ELR (cell line): Measurements from ENCODE around the gene IL17RE.

ENCODE experiments used
- DNase-seq: peaks from one replicate; pipeline ENCODE4 v3.0.0-alpha.2; 2015; ENCODE audit warnings: low read depth

IL17RE gene

DNA sequence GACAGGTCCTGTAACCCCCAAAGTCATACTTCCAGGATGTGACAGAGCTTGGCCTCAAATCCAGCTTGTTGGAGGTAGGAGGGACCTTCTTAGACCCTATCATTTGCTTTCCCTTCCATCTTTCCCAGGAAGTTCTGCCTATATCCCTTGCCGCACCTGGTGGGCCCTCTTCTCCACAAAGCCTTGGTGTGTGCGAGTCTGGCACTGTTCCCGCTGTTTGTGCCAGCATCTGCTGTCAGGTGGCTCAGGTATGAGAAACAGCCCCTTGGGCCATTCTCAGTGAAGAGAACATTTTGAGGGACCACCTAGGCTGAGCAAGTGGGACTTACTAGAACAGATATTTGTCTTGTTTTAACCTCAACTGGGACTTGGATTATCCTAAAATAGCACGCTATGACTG, 1.3 kb downstream of the IL17RE start:
- no peak for DNase-seq

DNA sequence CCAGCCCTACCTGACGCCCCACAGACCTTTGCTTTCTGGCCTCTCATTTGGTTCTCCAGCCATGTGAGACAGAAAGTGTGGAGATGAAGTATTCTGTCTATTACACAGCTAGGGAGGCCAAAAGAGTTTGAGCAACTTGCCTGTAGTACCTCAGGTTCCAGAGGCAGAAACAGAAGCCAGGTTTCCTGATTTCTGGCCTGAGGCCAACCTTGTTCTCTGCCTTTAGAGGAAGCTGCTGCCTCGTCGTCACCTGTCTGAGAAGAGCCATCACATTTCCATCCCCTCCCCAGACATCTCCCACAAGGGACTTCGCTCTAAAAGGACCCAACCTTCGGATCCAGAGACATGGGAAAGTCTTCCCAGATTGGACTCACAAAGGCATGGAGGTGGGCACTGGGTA, 3.8 kb downstream of the IL17RE start:
- DNase-seq, result no peak

DNA sequence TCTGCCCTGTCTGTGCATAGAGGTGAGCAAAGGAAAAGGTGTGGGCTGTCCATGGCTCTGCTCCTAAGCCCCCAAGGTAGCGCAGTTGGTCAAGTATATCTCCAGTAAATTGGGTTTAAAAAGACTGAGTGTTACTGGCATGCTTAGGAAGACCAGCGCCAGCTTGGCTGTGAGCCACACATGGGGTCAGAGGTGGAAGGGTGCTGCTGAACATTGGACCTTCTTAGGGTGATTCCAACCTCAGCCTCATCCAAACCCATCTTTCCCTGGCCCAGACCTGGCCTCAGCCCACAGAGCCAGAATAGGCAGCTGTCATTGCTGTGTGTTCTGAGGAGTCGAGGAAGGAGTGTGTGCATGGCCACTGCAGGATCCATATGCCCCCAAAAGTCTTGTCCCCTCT, 5.6 kb downstream of the IL17RE start:
- no peak for DNase-seq

DNA sequence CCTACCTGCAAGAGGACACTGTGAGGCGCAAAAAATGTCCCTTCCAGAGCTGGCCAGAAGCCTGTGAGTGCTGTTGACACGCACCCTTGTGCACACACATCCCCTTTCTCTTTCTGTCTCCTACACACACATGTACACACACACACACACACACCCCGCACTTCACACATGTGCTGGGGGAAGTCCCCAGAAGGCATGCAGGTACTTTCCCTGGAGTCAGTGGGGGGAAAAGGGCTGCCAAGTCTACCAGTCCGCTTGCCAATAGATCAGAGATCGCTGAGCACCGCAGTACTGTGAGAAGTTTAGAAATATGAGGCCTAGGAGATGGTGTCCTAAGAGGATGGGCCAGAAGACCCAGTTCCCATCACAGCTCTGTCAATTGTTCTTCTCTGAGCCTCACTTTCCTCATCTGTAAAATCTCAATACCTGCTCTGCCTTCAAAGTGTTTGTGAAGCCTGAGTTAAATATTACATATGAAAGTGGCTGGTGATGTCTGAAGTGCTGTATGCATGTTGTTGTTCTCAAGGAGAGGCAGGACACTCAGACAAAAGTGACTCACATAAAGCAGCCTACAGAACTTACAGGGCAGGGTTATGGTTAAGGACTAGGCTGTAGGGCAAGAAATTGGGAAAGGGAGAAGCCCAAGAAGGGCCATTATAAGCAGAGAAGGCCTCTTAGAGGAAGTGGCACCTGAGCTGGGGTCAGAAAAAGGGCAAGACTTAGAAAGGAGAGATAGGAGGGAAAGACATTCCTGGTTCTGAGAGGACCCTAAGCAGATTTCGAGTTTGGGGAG, 6.8 kb downstream of the IL17RE start:
- DNase-seq, result no peak

DNA sequence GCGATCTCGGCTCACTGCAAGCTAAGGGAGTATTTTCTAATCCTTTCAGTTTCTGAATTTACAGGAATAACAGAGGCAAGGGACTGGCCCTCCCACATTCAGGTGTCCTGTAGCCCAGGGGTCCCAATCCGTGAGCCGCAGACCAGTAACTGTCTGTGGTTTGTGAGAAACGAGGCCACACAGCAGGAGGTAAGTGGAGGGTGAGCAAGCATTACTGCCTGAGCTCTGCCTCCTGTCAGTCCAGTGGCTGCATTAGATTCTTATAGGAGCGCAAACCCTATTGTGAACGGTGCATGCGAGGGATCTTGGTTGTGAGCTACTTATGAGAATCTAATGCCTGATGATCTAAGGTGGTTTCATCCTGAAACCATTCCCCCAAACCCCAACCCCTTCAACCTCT, 9.2 kb downstream of the IL17RE start:
- no peak for DNase-seq

DNA sequence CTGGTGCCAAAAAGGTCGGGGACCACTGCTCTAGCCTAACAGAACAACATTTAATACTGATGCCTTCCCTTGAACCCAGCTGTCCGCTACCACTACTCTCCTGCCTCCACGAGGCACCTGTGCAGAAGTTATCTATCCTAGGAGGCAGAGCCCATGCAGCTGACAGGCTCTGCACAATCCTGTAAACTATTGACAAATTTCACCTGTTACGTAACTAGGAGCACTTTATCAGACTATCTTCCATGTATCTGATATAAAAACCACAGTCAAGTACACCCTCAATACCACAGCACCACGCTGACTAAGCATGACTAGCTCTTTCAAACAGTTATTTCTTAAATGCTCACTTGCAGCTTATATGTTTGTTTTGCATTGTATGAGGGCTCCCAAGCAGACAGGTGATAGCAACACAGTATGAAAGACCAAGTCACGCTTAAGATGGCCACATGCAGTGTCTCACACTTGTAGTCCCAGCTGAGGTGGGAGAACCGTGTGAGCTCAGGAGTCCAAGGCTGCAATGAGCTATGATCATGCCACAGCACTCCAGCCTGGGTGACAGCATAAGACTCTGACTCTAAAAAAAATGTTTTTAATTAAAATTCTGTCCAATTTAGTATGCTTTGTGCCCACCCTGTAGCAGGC, 9.8 kb downstream of the IL17RE start:
- DNase-seq, result peak; percentile 79

DNA sequence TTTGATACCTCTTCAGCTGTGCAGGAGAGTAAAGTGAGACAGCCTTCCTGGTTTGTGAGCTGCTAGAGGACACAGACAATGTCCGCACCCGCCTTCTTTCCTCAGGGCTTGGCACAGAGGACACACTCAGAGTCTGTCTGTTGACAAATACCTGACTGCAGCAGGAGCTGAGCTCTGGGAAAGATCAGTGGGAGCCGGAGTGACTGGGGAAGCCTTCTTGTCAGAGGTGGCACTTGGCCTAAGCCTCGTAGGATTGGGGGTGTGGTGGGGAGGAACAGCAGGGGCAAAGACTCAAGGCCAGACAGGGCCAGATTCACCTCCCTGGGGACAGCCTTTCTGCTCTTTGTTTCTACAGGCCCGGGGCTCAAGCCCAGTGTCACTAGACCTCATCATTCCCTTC, 11.0 kb downstream of the IL17RE start:
- DNase-seq, result no peak

DNA sequence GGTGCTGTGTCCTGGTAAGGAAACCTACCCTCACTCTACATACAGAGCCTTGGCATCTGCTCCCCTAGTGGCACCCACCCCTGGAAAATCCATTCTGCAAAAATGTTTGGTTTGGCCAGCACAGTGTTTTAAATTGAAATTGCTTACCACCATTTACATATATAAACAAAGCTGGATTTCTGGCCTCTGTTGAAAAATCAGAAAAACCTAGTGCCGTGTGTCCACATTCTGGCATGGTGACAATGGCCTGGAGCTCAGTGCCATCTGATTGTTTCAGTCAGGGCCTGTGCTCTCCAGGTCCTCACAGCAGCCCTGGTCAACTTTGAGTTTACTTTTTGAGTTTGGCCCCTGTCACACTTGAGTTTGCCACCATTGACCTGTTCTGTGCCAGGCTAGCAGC, 11.4 kb downstream of the IL17RE start:
- DNase-seq, result no peak

DNA sequence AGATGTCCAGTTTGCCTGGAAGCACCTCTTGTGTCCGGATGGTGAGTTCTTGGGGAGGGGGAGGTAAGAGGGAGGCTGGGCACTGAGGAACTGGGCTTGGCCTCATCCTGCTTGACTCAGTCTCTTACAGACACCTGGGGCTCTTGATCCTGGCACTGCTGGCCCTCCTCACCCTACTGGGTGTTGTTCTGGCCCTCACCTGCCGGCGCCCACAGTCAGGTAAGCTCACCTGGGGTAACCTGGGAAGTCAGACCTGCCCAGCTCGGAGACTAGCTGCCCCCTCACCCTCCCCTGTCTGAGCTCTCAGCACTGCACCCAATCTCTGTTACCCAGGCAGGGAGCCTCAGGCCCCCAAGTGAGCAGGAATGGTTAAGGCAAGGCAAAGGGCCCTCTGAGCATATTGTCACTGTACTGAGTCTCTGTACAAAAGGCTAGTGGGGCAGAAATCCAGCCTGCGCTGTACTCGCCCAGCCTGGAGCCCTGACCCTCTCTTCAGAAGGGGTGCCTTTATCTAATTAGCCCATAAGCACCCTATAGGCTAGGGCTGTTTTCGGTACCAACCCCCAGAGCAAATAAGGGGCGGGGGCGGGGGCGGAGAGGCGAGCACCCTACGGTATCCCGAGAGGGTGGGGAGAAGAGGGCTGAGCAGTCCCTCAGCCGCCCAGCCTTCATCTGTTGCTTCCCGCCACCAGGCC, 12.1 kb downstream of the IL17RE start:
- DNase-seq, result no peak

DNA sequence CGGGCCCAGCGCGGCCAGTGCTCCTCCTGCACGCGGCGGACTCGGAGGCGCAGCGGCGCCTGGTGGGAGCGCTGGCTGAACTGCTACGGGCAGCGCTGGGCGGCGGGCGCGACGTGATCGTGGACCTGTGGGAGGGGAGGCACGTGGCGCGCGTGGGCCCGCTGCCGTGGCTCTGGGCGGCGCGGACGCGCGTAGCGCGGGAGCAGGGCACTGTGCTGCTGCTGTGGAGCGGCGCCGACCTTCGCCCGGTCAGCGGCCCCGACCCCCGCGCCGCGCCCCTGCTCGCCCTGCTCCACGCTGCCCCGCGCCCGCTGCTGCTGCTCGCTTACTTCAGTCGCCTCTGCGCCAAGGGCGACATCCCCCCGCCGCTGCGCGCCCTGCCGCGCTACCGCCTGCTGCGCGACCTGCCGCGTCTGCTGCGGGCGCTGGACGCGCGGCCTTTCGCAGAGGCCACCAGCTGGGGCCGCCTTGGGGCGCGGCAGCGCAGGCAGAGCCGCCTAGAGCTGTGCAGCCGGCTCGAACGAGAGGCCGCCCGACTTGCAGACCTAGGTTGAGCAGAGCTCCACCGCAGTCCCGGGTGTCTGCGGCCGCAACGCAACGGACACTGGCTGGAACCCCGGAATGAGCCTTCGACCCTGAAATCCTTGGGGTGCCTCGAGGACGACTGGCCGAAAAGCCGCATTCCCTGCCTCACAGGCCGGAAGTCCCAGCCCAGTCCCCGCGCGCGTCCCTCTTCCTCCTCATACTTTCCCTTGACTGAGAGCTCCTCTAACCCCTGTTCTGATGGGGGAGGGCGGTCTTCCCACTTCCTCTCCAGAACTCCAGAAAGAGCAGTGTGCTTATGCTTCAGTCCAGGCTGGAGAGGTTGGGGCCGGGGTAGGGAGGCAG, 12.8 kb downstream of the IL17RE start:
- DNase-seq, result peak; percentile 71

DNA sequence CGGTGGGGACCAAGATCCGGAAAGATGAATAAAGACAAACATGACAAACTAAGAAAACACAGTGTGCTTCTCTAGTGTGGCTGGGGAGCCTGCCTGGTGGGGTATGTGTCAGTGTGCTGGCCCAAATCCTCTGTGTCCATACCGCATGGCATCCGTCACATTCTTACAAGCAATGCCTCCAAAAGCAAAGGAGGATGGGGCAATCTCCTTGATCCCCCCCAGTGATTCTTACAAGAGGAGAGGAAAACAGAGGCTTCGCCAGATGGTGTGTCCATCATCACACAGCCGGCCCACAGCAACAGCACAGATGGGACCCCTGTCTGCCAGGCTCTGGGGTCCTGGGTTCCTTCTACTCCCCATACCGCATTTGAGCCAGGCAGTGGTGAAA, 13.7 kb downstream of the IL17RE start:
- DNase-seq, result peak; percentile 56

DNA sequence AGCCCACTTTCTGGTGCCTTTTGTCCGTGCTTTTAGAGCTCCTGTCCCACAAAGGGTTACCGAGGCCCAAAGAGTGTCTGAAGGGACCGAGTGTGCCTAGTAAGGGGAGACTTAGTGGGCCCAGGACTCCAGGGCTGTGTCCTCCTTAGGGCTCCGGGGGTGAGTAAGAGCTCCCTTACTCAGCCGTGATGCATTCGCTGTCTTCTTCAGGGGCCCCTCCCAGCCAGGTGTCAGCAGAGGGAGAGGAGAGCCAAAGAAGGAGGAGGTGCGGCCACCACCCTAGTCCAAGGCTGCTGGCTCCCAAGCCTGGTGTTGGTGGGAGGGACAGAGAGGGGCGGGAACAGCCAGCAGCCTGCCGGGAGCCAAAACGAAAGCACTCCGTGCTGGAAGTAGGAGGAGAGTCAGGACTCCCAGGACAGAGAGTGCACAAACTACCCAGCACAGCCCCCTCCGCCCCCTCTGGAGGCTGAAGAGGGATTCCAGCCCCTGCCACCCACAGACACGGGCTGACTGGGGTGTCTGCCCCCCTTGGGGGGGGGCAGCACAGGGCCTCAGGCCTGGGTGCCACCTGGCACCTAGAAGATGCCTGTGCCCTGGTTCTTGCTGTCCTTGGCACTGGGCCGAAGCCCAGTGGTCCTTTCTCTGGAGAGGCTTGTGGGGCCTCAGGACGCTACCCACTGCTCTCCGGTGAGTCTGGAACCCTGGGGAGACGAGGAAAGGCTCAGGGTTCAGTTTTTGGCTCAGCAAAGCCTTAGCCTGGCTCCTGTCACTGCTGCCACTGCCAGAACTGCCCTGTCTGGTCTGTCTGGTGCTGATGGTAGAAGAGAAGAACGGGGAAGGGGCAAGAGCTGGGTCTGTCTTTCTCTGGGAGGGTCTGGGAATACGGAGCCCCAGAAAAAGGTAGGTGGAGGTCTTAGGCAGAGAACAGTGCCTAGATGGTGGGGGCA, 14.4 kb downstream of the IL17RE start, which contains the start of gene IL17RC:
Gene IL17RC (plus strand): TSS at position 365 of the 947 bp plus-strand sequence. CDS start 218 bp downstream, at position 583.
- peak; percentile 94 for DNase-seq

DNA sequence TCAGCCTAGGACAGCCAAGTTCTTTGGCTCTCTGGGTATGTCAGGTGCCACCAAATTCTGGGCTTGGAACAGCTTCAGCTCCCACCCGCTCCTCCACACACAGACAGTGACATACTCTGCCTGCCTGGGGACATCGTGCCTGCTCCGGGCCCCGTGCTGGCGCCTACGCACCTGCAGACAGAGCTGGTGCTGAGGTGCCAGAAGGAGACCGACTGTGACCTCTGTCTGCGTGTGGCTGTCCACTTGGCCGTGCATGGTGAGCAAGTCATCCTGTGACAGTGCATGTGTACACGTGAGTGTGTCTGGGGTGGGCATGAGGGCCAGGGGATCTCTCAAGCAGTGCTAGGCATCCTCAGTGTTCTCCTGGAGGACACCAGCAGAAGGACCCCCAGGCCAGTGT, 15.2 kb downstream of the IL17RE start:
- DNase-seq, result no peak

DNA sequence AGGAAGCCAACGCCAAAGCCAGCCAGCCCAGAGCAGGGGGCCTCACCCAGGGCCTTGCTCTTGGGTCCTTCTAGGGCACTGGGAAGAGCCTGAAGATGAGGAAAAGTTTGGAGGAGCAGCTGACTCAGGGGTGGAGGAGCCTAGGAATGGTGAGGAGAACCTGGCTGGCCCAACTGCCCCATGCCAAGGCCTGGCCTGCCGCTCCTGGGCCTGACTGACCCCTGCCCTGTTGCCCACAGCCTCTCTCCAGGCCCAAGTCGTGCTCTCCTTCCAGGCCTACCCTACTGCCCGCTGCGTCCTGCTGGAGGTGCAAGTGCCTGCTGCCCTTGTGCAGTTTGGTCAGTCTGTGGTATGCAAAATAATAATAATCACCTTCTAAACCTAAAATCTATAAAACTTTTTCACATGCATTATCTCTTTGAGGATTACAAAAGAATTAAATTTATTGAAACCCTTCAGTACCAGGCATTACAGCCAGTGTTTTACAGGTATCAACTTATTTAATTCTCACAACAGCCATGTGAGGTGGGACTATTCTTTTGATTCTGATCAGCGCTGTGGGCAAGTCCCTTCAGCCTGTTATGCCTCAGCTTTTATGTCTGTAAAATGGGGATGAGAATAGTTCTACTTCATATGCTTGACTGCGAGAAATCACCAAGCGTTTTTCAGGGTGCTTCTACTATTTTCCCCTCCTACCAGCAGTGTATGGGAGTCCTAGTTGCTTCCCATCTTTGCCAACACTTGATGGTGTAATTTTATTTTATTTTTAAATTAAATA, 15.8 kb downstream of the IL17RE start:
- DNase-seq, result no peak

DNA sequence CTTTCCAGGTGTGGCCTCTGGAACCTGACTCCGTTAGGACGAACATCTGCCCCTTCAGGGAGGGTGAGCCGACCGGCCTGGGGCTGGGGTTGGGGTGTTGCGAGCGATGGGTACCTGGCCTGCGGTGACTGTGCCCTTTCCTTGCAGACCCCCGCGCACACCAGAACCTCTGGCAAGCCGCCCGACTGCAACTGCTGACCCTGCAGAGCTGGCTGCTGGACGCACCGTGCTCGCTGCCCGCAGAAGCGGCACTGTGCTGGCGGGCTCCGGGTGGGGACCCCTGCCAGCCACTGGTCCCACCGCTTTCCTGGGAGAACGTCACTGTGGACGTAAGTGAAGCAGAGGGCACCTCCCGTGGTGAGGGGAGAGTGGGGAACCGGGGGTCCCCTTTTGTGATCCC, 25.5 kb downstream of the IL17RE start:
- no peak for DNase-seq

DNA sequence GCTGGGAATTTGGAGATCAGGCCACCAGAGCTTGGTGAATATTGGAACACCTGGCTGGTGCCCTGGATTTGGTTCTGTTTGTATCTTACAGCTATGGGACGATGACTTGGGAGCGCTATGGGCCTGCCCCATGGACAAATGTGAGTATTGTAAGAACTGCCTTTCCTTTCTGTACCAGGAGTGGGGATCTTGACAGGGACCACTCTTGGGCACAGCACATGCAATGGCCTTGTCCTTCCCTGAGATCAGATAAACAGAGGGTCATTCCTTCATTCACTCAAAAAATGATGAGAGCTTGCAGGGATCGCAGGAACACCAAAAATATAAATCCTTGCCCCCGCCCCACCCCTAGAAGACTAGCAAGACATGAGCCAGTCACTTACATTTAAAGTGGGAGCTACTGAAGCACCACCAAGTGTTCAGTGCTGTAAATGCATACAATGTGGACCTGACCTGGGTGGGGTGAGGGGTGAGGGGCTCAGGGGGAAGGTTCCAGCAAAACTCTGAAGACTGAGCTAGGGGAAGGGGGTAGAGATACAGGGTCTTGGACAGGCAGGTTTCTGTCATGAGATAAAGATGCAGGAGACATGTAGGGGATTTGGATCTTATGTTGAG, 28.3 kb downstream of the IL17RE start:
- peak; percentile 17 for DNase-seq

DNA sequence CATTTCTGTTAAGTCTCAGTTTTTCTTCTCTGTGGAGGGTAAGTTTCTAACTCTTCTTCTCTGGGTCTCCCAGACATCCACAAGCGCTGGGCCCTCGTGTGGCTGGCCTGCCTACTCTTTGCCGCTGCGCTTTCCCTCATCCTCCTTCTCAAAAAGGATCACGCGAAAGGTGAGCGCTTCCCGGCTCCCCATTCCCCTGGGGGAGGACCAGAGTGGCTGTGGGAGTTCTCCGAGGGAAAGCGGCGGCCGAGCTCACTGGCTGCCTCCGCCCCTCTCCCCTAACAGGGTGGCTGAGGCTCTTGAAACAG, 29.8 kb downstream of the IL17RE start:
- DNase-seq, result no peak

DNA sequence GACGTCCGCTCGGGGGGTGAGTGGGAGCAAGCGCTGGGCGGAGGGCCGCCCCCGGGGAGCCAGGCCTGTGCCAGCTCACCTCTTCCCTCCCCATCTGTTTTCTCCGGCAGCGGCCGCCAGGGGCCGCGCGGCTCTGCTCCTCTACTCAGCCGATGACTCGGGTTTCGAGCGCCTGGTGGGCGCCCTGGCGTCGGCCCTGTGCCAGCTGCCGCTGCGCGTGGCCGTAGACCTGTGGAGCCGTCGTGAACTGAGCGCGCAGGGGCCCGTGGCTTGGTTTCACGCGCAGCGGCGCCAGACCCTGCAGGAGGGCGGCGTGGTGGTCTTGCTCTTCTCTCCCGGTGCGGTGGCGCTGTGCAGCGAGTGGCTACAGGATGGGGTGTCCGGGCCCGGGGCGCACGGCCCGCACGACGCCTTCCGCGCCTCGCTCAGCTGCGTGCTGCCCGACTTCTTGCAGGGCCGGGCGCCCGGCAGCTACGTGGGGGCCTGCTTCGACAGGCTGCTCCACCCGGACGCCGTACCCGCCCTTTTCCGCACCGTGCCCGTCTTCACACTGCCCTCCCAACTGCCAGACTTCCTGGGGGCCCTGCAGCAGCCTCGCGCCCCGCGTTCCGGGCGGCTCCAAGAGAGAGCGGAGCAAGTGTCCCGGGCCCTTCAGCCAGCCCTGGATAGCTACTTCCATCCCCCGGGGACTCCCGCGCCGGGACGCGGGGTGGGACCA, 30.4 kb downstream of the IL17RE start:
- peak; percentile 84 for DNase-seq

DNA sequence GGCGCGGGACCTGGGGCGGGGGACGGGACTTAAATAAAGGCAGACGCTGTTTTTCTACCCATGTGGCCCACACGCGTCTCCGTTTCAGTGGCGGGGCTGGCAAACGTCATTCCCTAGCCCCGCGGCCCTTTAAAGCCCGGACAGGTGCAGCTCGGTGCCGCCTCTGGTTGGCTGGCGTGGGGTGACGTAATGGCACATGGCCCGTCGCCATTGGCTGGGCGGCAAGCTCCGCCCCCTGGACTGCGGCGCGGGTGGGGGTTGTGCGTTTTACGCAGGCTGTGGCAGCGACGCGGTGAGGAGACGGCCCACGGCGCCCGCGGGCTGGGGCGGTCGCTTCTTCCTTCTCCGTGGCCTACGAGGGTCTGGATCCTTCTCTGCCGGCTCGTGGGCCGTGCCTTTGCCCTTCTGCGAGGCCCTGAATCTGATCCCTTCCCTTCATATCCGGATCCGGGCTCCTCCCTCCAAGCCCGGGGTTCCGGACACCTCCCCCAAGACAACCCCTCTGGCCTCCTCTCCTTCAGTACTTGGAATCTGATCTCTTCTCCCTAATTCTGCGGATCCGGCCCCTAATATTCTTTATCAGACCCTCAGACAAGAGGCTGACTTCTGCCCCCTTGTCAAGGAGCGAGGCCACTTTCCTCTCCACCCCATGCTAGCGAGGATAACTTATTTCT, 31.1 kb downstream of the IL17RE start, which contains the start of gene CRELD1:
Gene CRELD1 (plus strand): TSS at position 274 of the 674 bp plus-strand sequence. CDS start 605 bp downstream, outside the sequence.
- DNase-seq, result peak; percentile 90
